GM19324 (cell line): ENCODE data around the gene OR2S2.
"Not testable (repeated sequence)": the region's sequence is repeated elsewhere in the genome, so short reads cannot be mapped to it uniquely, and the experiment has no call there.

Source experiments
- ATAC-seq: cut with Tn5 transposase; IDR thresholded peaks from one replicate; pipeline ENCODE4 v1.9.1; 2021; ENCODE audit warnings: mild to moderate bottlenecking, moderate library complexity; ENCODE audit not compliant: unreplicated experiment, low FRiP score

The OR2S2 gene

GRCh38 chr9:35935261-35935660 is 22.7 kb downstream of the OR2S2 start:
- no peak for ATAC-seq

GRCh38 chr9:35934069-35934468 is 23.9 kb downstream of the OR2S2 start:
- not testable (repeated sequence) for ATAC-seq

GRCh38 chr9:35933550-35934067 is 24.3 kb downstream of the OR2S2 start:
- ATAC-seq = no peak

GRCh38 chr9:35932735-35933134 is 25.2 kb downstream of the OR2S2 start:
- no peak for ATAC-seq

- no peak for ATAC-seq
Measured at GRCh38 chr9:35930989-35931388, 27.0 kb downstream of the OR2S2 start.

- ATAC-seq = no peak
Measured at GRCh38 chr9:35930521-35930920, 27.4 kb downstream of the OR2S2 start.

GRCh38 chr9:35929453-35929718 is 28.6 kb downstream of the OR2S2 start:
- no peak for ATAC-seq

- ATAC-seq = no peak
Measured at GRCh38 chr9:35928591-35929452, 29.1 kb downstream of the OR2S2 start.

- ATAC-seq = no peak
Measured at GRCh38 chr9:35923927-35924763, 33.8 kb downstream of the OR2S2 start.

- no peak for ATAC-seq
Measured at GRCh38 chr9:35923598-35923926, 34.4 kb downstream of the OR2S2 start.

- no peak for ATAC-seq
Measured at GRCh38 chr9:35920051-35920620, 37.8 kb downstream of the OR2S2 start.

- ATAC-seq = no peak
Measured at GRCh38 chr9:35919212-35920008, 38.5 kb downstream of the OR2S2 start.

GRCh38 chr9:35918780-35919179 is 39.2 kb downstream of the OR2S2 start:
- no peak for ATAC-seq

GRCh38 chr9:35917261-35917660 is 40.7 kb downstream of the OR2S2 start:
- ATAC-seq = no peak

GRCh38 chr9:35915681-35916294 is 42.2 kb downstream of the OR2S2 start:
- no peak for ATAC-seq

- ATAC-seq = no peak
Measured at GRCh38 chr9:35914301-35914807, 43.6 kb downstream of the OR2S2 start.

- ATAC-seq = not testable (repeated sequence)
Measured at GRCh38 chr9:35913429-35913828, 44.5 kb downstream of the OR2S2 start.

GRCh38 chr9:35912791-35913400 is 45.1 kb downstream of the OR2S2 start:
- ATAC-seq = no peak

GRCh38 chr9:35911690-35912089 is 46.3 kb downstream of the OR2S2 start:
- ATAC-seq = no peak
